A549 (cell line): Measurements from ENCODE around the gene TNFRSF1B. TPM values are rescaled to one million over a fixed set of nuclear protein-coding genes. Genes with fewer than 3 reads are reported as not detected.

Experiments
- ATAC-seq, 2 experiments: fragments of 200-7000 bp in 1 of 2; fragments of >200 bp in 1 of 2; cut with Nextera tagmentation in 1 of 2; cut with Tn5 transposase in 1 of 2; 3 replicates each; pipeline versions ENCODE4 v1.8.0 to v1.9.1; 2018 to 2020; ENCODE audit warnings: mild to moderate bottlenecking in 1 of 2, moderate library complexity in 1 of 2
- CTCF ChIA-PET: fragments of 300-600 bp; sonication (Branson Sonifier 250); formaldehyde crosslinking; extraction: SDS; loops from one replicate; lab custom pipeline; 2021; ENCODE audit warnings: antibody characterized with exemption, inconsistent platforms; lab: Yijun Ruan, JAX
- POLR2A ChIA-PET: fragments of 350-600 bp; formaldehyde crosslinking; extraction: SDS; loops from one replicate; lab custom pipeline; 2021; ENCODE audit warnings: antibody characterized with exemption, inconsistent platforms; lab: Yijun Ruan, JAX
- DNase-seq, 2 experiments: peaks; one replicate each; pipeline versions ENCODE4 v3.0.0 to v3.0.0-alpha.2; 2011 to 2016; ENCODE audit warnings: low read depth in 1 of 2, low spot score in 1 of 2
- FAIRE-seq: peaks from 2 replicates; lab custom pipeline; 2011; peaks lifted over from hg19 to GRCh38; lab: Jason Lieb, UNC
- H3K27ac ChIP-seq, 2 experiments: fragments of >200 bp; sonication (Bioruptor Twin); formaldehyde crosslinking; 3 replicates each; pipeline ENCODE4 v1.5.1; 2016 to 2017
- H3K4me1 ChIP-seq: fragments of >200 bp; sonication (Bioruptor Twin); formaldehyde crosslinking; 3 replicates; pipeline ENCODE4 v1.6.1; 2016
- H3K4me2 ChIP-seq: fragments of >200 bp; sonication (Bioruptor Twin); formaldehyde crosslinking; 3 replicates; pipeline ENCODE4 v1.6.1; 2016
- H3K4me3 ChIP-seq: fragments of >200 bp; sonication (Bioruptor Twin); formaldehyde crosslinking; 3 replicates; pipeline ENCODE4 v1.5.1; 2016
- H3K9me3 ChIP-seq: fragments of >200 bp; sonication (Bioruptor Twin); formaldehyde crosslinking; 3 replicates; pipeline ENCODE4 v1.6.1; 2016
- BHLHE40 ChIP-seq: IDR thresholded peaks from 2 replicates; pipeline ENCODE4 v1.6.1; 2012; ENCODE audit warnings: low read depth, low read length, inconsistent platforms
- CBX2 ChIP-seq: fragments of 200-600 bp; sonication (generic); IDR thresholded peaks from 2 replicates; pipeline ENCODE4 v1.6.1; 2016; ENCODE audit warnings: low read depth, mild to moderate bottlenecking, borderline replicate concordance
- CBX8 ChIP-seq: fragments of 200-600 bp; sonication (generic); IDR thresholded peaks from 2 replicates; pipeline ENCODE4 v1.6.1; 2016
- CEBPB ChIP-seq, 2 experiments: fragments of >200 bp in 1 of 2; sonication (Bioruptor Twin) in 1 of 2; formaldehyde crosslinking in 1 of 2; IDR thresholded peaks; 2 replicates each; pipeline ENCODE4 v1.6.1; 2012 to 2016
- CHD4 ChIP-seq: fragments of 200-600 bp; sonication (generic); IDR thresholded peaks from 2 replicates; pipeline ENCODE4 v1.6.1; 2016; ENCODE audit warnings: antibody characterized with exemption, mild to moderate bottlenecking, borderline replicate concordance
- EP300 ChIP-seq, 2 experiments: fragments of >200 bp; sonication (Bioruptor Twin); formaldehyde crosslinking; IDR thresholded peaks; 2 replicates in 1 of 2; 3 replicates in 1 of 2; pipeline ENCODE4 v1.6.1; 2016 to 2017
- GATA3 ChIP-seq: IDR thresholded peaks from 2 replicates; pipeline ENCODE4 v1.6.1; 2012; ENCODE audit warnings: borderline replicate concordance
- HES2 ChIP-seq: fragments of >200 bp; sonication (Bioruptor Twin); formaldehyde crosslinking; IDR thresholded peaks from 2 replicates; pipeline ENCODE4 v1.6.1; 2016
- HMGXB4 ChIP-seq: fragments of 250-450 bp; sonication (Bioruptor Pico); IDR thresholded peaks from 2 replicates; pipeline ENCODE4 v1.5.0; 2021; ENCODE audit warnings: mild to moderate bottlenecking, moderate library complexity, borderline replicate concordance
- JUNB ChIP-seq: fragments of >200 bp; sonication (Bioruptor Twin); formaldehyde crosslinking; IDR thresholded peaks from 2 replicates; pipeline ENCODE4 v1.6.1; 2016
- MAFK ChIP-seq: fragments of 450-650 bp; IDR thresholded peaks from 2 replicates; pipeline ENCODE4 v1.6.1; 2014; ENCODE audit not compliant: partially characterized antibody
- MYC ChIP-seq: IDR thresholded peaks from 2 replicates; pipeline ENCODE4 v1.6.1; 2012; ENCODE audit warnings: mild to moderate bottlenecking, inconsistent platforms, low read length, improper control_type of control experiment, borderline replicate concordance
- NR3C1 ChIP-seq: fragments of >200 bp; sonication (Bioruptor Twin); formaldehyde crosslinking; IDR thresholded peaks from 3 replicates; pipeline ENCODE4 v1.6.1; 2017
- PHF8 ChIP-seq: fragments of 200-600 bp; sonication (generic); IDR thresholded peaks from 2 replicates; pipeline ENCODE4 v1.6.1; 2016; ENCODE audit warnings: low read depth, mild to moderate bottlenecking, antibody characterized with exemption, moderate library complexity, borderline replicate concordance
- POLR2AphosphoS2 ChIP-seq: conservative IDR thresholded peaks from 2 replicates; pipeline ENCODE4 v1.6.1; 2012; ENCODE audit warnings: low read length, improper control_type of control experiment, inconsistent platforms
- RAD21 ChIP-seq, 2 experiments: fragments of >200 bp in 1 of 2; sonication (Bioruptor Twin) in 1 of 2; formaldehyde crosslinking in 1 of 2; IDR thresholded peaks in 1 of 2; conservative IDR thresholded peaks in 1 of 2; 2 replicates in 1 of 2; 3 replicates in 1 of 2; pipeline ENCODE4 v1.6.1; 2012 to 2018; ENCODE audit warnings: inconsistent platforms in 1 of 2
- RCOR1 ChIP-seq: fragments of 150-350 bp; IDR thresholded peaks from 2 replicates; pipeline ENCODE4 v1.6.1; 2014; ENCODE audit warnings: antibody characterized with exemption, low read length, low read depth
- SREBF2 ChIP-seq: fragments of 450-650 bp; IDR thresholded peaks from 2 replicates; pipeline ENCODE4 v1.6.1; 2014; ENCODE audit warnings: mild to moderate bottlenecking, moderate library complexity
- ZFP36 ChIP-seq: fragments of 450-650 bp; IDR thresholded peaks from 2 replicates; pipeline ENCODE4 v1.6.1; 2014; ENCODE audit warnings: borderline replicate concordance; ENCODE audit not compliant: partially characterized antibody
- ZNF302 ChIP-seq: fragments of 250-450 bp; sonication (Bioruptor Pico); IDR thresholded peaks from 2 replicates; pipeline ENCODE4 v1.9.0; 2021; ENCODE audit warnings: inconsistent platforms, mild to moderate bottlenecking, moderate library complexity
- WGBS: methylation state at CpG from one replicate; pipeline ENCODE4 v1.1.6; 2017; ENCODE audit errors: missing lambda C conversion rate; 5-methylcytosine and 5-hydroxymethylcytosine counted together
- polyA plus RNA-seq, 4 experiments: library from polyadenylated mRNA; depleted of rRNA in 3 of 4; stranded (reverse); fragments of >200 nt; fragmentation: RNase III in 1 of 4; extraction: RNeasy Plus Mini Kit Qiagen cat#74134 plus additional on column Dnase treatment in 1 of 4; gene quantifications; 2 replicates in 3 of 4; 3 replicates in 1 of 4; pipeline ENCODE4 v1.2.3, GENCODE V29; 2011 to 2017
- TF ChIP-seq, protein P1 (sequence below): IDR thresholded peaks from 2 replicates; pipeline ENCODE4 v1.6.1; 2012
- TF ChIP-seq, protein P2 (sequence below): fragments of >200 bp; sonication (Bioruptor Twin); formaldehyde crosslinking; IDR thresholded peaks from 3 replicates; pipeline ENCODE4 v1.5.1; 2016

The TNFRSF1B gene
- polyA plus RNA-seq, 2 of the 4 experiments (the other 2 are of a cell fraction) = 0.05 to 0.06 TPM

- ChIA-PET CTCF (interaction anchor here (1.2 to 1.7 kb wide), 3 partner anchors 30 to 56 kb away, joined by 3 to 5 read pairs (median 3); no protein-coding TSS in a partner anchor), POLR2A (no interaction called here)
- ATAC-seq = no peak
- no peak overlapping the region; the same call in 2 of the 3 replicates for H3K4me2 ChIP-seq
- H3K4me1 ChIP-seq = peaks cover 4% of the 10 kb centered on the region; the same call in 1 of the 3 replicates
- no peaks in the 10 kb centered on the region for H3K9me3 ChIP-seq
- no peak for FAIRE-seq
- no peak for DNase-seq
- no peak for TF ChIP-seq GATA3
- no peak for TF ChIP-seq RCOR1
- no peak for TF ChIP-seq ZFP36
- no peak for TF ChIP-seq NR3C1
- TF ChIP-seq CBX8 = no peak
- TF ChIP-seq PHF8 = no peak
- no peak for TF ChIP-seq POLR2AphosphoS2
- TF ChIP-seq, protein P1, sequence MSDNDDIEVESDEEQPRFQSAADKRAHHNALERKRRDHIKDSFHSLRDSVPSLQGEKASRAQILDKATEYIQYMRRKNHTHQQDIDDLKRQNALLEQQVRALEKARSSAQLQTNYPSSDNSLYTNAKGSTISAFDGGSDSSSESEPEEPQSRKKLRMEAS = no peak
- no peak for TF ChIP-seq RAD21 (conservative IDR thresholded peaks at IDR 0.05 in 1 of 2, IDR thresholded peaks at IDR 0.05 in 1 of 2)
- no peak for TF ChIP-seq EP300 (IDR thresholded peaks at IDR 0.05)
- H3K27ac ChIP-seq = no peak overlapping the region
- WGBS = 52% methylated on average over 11 of the region's 11 CpGs
- H3K4me3 ChIP-seq = no peak overlapping the region
These were observed 11.7 kb downstream of the TNFRSF1B start for GRCh38 chr1:12178511-12178910.

GRCh38 chr1:12179111-12179519, 12.3 kb downstream of the TNFRSF1B start:
- CTCF ChIA-PET = interaction anchor here (1.2 to 1.7 kb wide), 2 partner anchors 30 to 52 kb away, joined by 3 to 5 read pairs; no protein-coding TSS in a partner anchor
- Histone ChIP-seq H3K9me3 (no peaks in the 10 kb centered on the region), H3K27ac (no peak overlapping the region), H3K4me3 (no peak overlapping the region), H3K4me1 (peaks cover 7% of the 10 kb centered on the region; the same call in 2 of the 3 replicates), H3K4me2 (no peak overlapping the region)
- 65% methylated on average over 14 of the region's 17 CpGs for WGBS
- TF ChIP-seq GATA3 (no peak), CHD4 (no peak), CEBPB (IDR thresholded peaks at IDR 0.05) (no peak), HMGXB4 (CRISPR knock-in tag) (no peak), BHLHE40 (no peak), JUNB (no peak), CBX2 (no peak), HES2 (no peak), MYC (no peak), CBX8 (no peak), ZNF302 (CRISPR knock-in tag) (no peak), MAFK (no peak), SREBF2 (no peak)
- TF ChIP-seq, protein P2, sequence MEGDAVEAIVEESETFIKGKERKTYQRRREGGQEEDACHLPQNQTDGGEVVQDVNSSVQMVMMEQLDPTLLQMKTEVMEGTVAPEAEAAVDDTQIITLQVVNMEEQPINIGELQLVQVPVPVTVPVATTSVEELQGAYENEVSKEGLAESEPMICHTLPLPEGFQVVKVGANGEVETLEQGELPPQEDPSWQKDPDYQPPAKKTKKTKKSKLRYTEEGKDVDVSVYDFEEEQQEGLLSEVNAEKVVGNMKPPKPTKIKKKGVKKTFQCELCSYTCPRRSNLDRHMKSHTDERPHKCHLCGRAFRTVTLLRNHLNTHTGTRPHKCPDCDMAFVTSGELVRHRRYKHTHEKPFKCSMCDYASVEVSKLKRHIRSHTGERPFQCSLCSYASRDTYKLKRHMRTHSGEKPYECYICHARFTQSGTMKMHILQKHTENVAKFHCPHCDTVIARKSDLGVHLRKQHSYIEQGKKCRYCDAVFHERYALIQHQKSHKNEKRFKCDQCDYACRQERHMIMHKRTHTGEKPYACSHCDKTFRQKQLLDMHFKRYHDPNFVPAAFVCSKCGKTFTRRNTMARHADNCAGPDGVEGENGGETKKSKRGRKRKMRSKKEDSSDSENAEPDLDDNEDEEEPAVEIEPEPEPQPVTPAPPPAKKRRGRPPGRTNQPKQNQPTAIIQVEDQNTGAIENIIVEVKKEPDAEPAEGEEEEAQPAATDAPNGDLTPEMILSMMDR = no peak
- DNase-seq (no peak), FAIRE-seq (no peak), ATAC-seq (no peak)
- POLR2A ChIA-PET = no interaction called here
